Activated naive CD8-positive, alpha-beta T cell treated with anti-CD3 and anti-CD28 coated beads, Interleukin-2, amount 50 U/mL, for 24 hours (primary cell): ENCODE measurements around the gene AZU1.
"Not testable (repeated sequence)": the region's sequence is repeated elsewhere in the genome, so short reads cannot be mapped to it uniquely, and the experiment has no call there.

Experiments used
- ATAC-seq: fragments of 150-1000 bp; cut with Tn5 transposase; one replicate; pipeline ENCODE4 v1.10.0; 2021
- DNase-seq: peaks from one replicate; pipeline ENCODE4 v3.0.0; 2021
- H3K27ac Mint-ChIP-seq: one replicate; pipeline ENCODE4 v1.8.0; 2021; ENCODE audit warnings: mild to moderate bottlenecking, mixed read lengths
- H3K27me3 Mint-ChIP-seq: one replicate; pipeline ENCODE4 v1.8.0; 2021; ENCODE audit warnings: mixed read lengths
- H3K36me3 Mint-ChIP-seq: one replicate; pipeline ENCODE4 v1.8.0; 2021; ENCODE audit warnings: low read depth, mixed read lengths
- H3K4me1 Mint-ChIP-seq: one replicate; pipeline ENCODE4 v1.8.0; 2021; ENCODE audit warnings: mixed read lengths
- H3K4me3 Mint-ChIP-seq: one replicate; pipeline ENCODE4 v1.8.0; 2021; ENCODE audit warnings: mild to moderate bottlenecking, moderate library complexity, mixed read lengths
- H3K9me3 Mint-ChIP-seq: one replicate; pipeline ENCODE4 v1.8.0; 2021; ENCODE audit warnings: mixed read lengths

Gene AZU1

DNA sequence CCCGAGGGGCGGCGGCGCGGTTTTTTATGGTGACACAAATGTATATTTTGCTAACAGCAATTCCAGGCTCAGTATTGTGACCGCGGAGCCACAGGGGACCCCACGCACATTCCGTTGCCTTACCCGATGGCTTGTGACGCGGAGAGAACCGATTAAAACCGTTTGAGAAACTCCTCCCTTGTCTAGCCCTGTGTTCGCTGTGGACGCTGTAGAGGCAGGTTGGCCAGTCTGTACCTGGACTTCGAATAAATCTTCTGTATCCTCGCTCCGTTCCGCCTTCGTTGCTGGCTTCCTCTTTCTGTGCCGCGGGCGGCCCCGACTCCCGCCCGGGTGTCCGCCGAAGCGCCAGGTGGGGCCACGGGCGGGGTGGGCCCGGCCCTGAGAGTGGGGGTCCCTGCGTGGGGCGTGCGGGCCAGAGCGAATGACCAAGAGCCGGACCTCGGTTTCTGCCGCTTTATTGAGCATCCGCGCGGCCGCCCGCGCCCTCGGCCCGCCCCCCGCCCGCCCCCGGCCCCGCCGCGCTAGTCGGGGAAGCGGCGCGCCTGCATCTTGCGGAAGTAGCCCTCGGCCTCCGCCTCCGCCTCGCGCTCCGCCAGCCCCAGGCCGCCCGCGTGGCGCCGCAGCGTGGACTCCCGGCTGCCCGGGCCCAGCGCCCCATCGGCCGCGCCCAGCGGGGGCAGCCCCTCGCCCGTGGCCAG lies 15.4 kb upstream of the AZU1 start:
- Mint-ChIP-seq H3K36me3 (peaks cover 55% of the 10 kb centered on the region), H3K4me1 (peaks cover 6% of the 10 kb centered on the region), H3K27ac (no peak overlapping the region), H3K27me3 (no peaks in the 10 kb centered on the region), H3K9me3 (peaks cover 12% of the 10 kb centered on the region), H3K4me3 (no peak overlapping the region)
- ATAC-seq (peak; percentile 5), DNase-seq (no peak)

DNA sequence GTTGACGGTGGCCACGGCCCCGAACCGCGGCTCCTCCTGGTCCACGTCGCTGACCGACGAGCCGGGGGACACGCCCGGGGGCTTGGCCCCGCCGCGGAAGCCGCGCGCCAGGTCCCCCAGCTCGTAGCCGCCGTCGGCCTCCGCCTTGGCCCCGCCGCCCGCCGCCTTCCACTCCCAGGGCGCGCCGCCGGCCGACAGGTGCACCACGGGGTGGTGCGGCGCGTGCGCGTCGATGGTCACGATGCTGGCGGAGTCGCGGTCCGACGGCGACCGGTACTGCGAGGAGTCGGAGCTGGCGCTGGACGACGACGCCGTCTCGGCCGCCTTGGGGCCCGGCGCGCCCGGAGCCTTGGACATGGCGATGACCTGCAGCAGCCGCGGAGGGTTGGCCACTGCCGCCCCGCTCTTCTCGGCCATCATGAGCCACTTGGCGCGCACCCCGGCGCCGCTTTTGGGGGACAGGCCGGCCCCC lies 14.9 kb upstream of the AZU1 start:
- H3K27me3 Mint-ChIP-seq = no peaks in the 10 kb centered on the region
- H3K9me3 Mint-ChIP-seq = peaks cover 12% of the 10 kb centered on the region
- peaks cover 49% of the 10 kb centered on the region for H3K36me3 Mint-ChIP-seq
- H3K4me1 Mint-ChIP-seq = peaks cover under 1% of the 10 kb centered on the region
- H3K4me3 Mint-ChIP-seq = no peak overlapping the region
- no peak overlapping the region for H3K27ac Mint-ChIP-seq
- DNase-seq = no peak
- peak; percentile 3 for ATAC-seq

DNA sequence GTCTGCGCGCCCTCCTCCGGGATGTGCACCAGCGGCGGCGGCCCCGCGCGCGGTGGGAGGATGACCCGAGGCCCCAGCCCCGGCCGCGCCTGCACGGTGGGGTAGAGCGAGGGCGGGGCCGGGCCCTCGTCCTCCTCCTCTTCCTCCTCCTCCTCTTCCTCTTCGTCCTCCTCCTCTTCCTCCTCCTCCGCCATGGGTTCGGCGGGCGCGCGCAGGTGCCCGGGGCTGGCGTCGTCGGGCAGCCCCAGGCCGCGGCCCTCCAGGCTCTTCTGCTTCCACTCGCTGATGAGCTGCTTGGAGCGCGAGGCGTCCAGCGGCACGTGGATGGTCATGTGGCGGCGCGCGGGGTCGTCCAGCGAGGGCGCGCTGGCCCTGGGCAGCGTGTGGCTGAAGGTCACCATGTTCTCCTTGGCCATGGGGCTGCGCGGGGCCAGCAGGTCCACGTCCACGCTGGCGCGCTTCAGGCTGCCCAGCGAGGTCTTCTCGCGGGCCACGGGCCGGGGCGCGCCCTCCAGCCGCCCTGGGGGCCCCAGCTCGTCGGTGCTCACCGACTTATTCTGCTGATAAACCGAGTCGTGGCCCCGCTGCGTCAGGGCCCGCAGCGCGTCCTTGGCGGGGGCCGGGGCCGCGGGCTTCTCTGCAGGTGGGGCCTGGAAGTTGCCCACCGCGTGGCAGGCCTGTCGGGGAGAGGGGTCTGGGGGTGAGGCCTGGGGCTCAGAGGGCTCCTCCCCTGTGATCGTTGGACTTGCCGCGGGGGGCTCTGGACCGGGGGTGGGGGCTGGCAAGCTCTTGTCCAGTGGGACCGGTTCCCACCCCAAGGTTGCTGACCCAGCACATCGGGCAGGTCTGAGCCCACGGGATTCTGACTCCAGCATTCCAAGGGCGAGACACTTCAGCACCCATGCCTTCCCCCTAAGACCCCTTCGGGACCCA lies 14.2 kb upstream of the AZU1 start:
- Mint-ChIP-seq H3K4me1 (no peaks in the 10 kb centered on the region), H3K36me3 (peaks cover 46% of the 10 kb centered on the region)

DNA sequence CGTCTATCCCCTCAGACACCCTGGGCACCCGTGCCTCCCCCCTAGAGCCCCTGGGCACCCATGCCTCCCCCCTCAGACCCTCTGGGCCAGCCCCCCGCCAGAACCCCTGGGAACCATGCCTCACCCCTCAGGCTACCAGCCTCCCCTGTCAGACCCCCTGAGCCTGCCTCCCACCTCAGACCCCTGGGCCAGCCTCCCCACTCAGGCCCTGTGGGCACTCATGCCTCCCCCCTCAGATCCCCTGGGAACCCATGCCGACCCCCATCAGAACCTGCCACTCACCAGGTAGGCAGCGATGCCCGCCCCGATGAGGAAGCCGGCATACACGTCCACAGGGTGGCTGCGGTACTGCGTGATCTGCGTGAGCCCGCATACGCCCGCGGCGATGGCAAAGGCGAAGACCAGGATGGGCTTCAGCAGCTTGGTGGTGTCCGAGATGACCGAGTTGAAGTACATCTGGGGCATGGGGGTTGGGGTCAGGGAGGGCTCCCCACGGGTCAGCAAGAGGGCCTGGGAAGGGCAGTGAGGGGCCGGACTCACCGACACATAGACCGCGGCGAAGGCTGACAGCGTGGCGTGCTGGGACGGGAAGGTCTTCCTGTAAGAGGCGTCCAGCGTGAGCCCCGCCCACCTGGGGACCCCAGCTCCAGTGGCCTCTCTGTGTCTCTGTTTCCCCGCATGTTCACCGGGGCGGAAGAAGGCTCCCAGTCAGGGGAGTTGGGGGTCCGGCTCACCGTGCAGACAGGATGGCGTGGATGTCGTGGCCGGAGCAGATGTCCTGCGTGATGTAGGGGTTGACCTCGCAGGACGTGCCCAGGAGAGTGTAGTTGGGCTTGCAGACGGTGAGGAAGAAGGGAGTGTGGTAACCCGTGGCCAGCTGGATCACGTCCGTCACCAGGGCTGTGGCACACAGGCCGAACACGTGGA lies 13.2 kb upstream of the AZU1 start:
- Mint-ChIP-seq H3K36me3 (peaks cover 40% of the 10 kb centered on the region), H3K27ac (peak overlapping the region; percentile 79), H3K4me1 (no peaks in the 10 kb centered on the region), H3K4me3 (peak overlapping the region; percentile 49), H3K27me3 (no peaks in the 10 kb centered on the region), H3K9me3 (peaks cover 12% of the 10 kb centered on the region)
- ATAC-seq (peak; percentile 7), DNase-seq (no peak)

More for the DNA sequence above, 14.2 kb upstream of the AZU1 start:
- no peak for DNase-seq
- peaks cover 12% of the 10 kb centered on the region for H3K9me3 Mint-ChIP-seq
- H3K4me3 Mint-ChIP-seq = no peak overlapping the region
- no peaks in the 10 kb centered on the region for H3K27me3 Mint-ChIP-seq
- H3K27ac Mint-ChIP-seq = no peak overlapping the region
- ATAC-seq = peak; percentile 3

DNA sequence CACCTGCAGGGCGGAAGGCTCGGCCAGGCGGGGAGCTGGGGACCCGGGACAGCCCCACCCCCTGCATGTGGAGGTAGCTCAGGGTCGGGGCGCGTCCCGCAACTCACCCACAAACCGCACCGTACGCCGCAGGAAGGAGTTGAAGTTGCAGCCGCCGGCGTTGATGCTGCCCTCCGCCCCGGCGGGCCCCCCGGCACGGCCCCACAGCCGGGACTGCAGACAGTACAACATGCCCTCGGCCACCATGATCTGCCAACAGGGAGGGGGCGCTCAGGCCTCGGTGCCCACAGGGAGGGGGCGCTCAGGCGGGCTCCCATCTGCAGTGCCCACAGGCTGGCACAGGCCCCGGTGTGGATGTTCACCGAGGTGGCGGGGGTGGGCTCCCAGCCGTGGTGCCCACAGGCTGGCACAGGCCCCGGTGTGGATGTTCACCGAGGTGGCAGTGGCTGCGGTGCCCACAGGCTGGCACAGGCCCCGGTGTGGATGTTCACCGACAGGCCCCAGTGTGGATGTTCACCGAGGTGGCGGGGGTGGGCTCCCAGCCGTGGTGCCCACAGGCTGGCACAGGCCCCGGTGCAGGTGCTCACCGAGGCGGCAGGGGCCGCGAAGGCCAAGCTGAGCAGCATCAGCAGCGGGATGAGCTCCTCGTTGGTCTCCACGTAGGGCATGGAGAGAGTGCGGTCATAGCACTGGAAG lies 12.4 kb upstream of the AZU1 start:
- Mint-ChIP-seq H3K27ac (peak overlapping the region; percentile 79), H3K36me3 (peaks cover 31% of the 10 kb centered on the region), H3K9me3 (peaks cover 12% of the 10 kb centered on the region), H3K4me3 (peak overlapping the region; percentile 49), H3K27me3 (no peaks in the 10 kb centered on the region), H3K4me1 (no peaks in the 10 kb centered on the region)
- DNase-seq (no peak), ATAC-seq (no peak)

DNA sequence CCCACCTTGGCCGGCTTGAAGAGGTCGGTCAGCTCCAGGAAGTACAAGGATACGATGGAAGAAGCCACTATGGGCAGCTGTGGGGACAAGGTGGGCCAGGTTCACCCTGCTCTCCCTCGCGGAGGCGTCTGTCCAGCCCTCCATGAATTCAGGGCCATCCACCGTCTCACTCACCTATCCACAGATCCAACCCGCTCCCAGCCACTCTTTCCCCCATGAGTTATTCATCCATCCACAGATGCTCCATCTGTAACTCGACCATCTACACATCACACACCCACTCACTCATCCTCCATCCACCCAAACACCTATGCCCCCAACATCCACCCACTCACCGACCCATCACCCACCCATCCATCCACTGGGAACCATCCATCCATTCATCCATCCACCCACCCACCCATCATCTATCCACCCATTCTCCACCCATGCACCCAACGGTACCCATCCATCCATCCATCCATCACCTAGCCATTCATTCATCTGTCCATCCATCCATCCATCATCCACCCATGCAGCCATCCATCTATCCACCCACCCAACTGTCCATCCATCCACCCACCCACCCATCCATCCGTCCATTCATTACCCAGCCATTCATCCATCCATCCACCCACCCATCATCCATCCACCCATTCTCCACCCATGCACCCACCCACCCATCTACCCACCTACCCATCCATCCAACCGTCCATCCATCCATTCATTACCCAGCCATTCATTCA lies 11.7 kb upstream of the AZU1 start:
- Mint-ChIP-seq H3K4me3 (peak overlapping the region; percentile 20), H3K27ac (peak overlapping the region; percentile 73), H3K9me3 (peaks cover 12% of the 10 kb centered on the region), H3K27me3 (no peaks in the 10 kb centered on the region), H3K36me3 (peaks cover 28% of the 10 kb centered on the region), H3K4me1 (no peaks in the 10 kb centered on the region)
- ATAC-seq = no peak
- no peak for DNase-seq

DNA sequence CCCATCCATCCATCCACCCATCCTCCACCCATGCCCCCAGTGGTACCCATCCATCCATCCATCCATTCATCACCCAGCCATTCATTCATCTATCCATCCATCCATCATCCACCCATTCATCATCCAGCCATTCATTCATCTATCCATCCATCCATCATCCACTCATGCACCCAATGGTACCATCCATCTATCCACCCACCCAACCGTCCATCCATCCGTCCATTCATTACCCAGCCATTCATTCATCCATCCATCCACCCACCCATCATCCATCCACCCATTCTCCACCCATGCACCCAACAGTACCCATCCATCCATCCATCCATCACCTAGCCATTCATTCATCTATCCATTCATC lies 11.2 kb upstream of the AZU1 start:
- Mint-ChIP-seq H3K4me1 (no peaks in the 10 kb centered on the region), H3K27ac (peak overlapping the region; percentile 28), H3K27me3 (no peaks in the 10 kb centered on the region), H3K4me3 (no peak overlapping the region), H3K9me3 (peaks cover 12% of the 10 kb centered on the region), H3K36me3 (peaks cover 25% of the 10 kb centered on the region)
- ATAC-seq (no peak), DNase-seq (no peak)

DNA sequence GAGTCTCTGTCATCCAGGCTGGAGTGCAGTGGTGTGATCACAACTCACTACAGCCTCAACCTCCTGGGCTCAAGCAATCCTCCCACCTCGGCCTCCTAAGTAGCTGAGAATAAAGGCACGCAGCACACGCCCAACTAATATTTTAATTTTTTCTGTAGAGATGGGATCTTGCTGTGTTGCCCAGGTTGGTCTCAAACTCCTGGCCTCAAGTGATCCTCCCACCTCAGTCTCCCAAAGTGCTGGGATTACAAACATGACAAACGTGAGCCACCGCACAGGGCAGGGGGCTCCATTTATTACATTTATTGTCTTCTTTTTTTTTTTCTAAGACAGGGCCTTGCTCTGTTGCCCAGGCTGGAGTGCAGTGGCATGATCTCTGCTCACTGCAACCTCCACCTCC lies 7.4 kb upstream of the AZU1 start:
- H3K36me3 Mint-ChIP-seq = peaks cover 11% of the 10 kb centered on the region
- DNase-seq, ATAC-seq, H3K4me1 Mint-ChIP-seq, H3K27ac Mint-ChIP-seq, H3K4me3 Mint-ChIP-seq: not testable (repeated sequence)
- H3K9me3 Mint-ChIP-seq = peaks cover 12% of the 10 kb centered on the region
- peaks cover 17% of the 10 kb centered on the region for H3K27me3 Mint-ChIP-seq

DNA sequence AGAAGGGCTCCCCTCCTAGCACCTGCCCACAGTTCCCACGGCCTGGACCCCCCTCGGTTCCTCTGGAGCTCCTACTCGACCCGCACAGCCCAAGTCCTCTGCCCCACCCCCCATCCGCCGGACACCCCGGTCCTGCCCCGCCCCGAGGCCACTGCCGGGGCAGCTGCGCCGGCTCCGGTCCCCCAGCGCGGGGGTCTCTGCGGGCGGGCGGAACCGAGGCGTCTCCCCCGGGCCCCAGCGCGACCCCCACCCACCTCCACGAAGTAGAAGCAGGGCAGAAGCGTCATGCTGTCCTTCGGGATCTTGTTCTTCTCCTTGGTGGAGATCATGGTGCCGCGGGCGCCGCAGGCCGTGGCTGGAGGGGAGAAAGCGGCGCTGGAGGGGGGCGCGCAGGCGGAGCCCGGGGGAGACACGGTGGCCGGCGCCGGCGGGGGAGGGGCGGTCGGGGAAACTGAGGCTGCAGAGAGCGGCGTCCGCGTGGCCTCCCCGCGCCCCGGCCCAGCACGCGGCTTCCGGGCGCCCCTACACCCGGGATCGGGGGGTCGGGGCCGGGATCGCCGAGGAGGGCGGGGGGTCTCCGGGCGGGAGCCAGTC lies 6.3 kb upstream of the AZU1 start:
- H3K27ac Mint-ChIP-seq = no peak overlapping the region
- DNase-seq (no peak), ATAC-seq (no peak)
- peaks cover 4% of the 10 kb centered on the region for H3K36me3 Mint-ChIP-seq
- H3K4me3 Mint-ChIP-seq = no peak overlapping the region
- peaks cover 5% of the 10 kb centered on the region for H3K9me3 Mint-ChIP-seq
- H3K4me1 Mint-ChIP-seq = no peaks in the 10 kb centered on the region
- H3K27me3 Mint-ChIP-seq = peaks cover 17% of the 10 kb centered on the region

DNA sequence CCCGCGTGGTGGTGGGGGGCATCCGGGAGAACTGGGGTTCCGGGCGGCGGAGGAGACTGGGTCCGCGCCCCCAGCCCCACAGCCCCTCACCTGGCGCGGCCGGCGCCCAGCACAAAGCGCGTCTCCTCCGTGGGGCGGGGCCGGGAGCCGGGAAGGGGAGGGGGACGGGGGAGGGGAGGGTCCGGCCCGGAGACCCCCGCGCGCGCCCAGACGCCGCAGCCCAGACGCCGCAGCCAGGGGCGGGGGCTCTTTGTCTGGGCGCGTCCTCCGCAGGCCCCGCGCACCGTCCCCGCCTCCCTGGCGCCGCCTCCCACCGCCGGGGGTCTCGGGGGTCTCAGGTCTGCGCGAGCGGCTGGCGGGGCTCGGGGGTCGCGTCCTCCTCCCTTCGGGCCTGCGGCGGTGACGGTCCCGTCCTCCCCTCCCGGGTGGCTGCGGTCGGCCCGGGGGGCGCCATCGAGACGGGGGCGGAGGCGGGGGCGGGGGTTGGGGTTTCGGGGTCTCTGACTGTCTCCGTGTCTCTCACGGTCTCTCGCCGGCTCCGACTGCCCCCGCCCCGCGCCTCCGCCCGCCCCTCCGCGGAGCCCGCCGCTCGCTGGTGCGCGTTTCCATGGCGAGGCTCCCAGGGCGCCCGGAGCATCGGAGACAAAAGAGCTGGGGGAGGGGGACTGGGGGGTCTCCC lies 5.7 kb upstream of the AZU1 start, which contains the start of gene PLPPR3:
Gene PLPPR3 (minus strand): TSS at position 131 of the 679 bp plus-strand sequence. CDS start 396 bp downstream, outside the sequence.
- no peaks in the 10 kb centered on the region for H3K36me3 Mint-ChIP-seq
- no peaks in the 10 kb centered on the region for H3K4me1 Mint-ChIP-seq
- H3K27me3 Mint-ChIP-seq = peaks cover 17% of the 10 kb centered on the region
- H3K27ac Mint-ChIP-seq = no peak within 1 kb of the TSS
- no peak for ATAC-seq
- no peak within 1 kb of the TSS for H3K4me3 Mint-ChIP-seq
- DNase-seq = no peak
- no peaks in the 10 kb centered on the region for H3K9me3 Mint-ChIP-seq

DNA sequence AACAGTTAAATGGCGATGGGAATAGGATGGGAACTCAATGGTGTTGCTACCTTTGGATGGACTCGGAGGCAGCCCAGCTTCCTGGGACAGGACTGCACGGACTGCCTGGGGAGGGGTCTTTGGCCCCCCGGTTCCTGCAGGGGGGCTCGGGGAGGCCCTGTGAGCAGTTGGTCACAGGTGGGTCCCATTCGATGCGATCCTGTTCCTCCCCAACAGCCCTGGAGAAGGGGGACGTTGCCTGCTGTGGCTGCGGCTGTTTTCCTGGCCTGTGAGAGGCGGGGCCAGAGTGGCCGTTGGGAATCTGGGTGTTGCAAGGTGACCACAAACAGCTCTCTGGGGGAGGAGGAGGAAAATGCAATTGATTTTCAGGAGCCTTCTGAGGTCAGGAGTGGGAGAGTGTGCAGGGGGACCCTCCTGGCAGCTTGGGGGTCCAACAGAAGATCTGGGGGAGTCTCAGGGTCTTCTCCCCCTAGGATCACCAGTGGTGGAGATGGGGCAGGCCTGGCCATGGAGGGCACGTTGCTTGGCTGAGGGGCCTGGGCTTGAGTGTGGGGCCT lies 4.0 kb upstream of the AZU1 start:
- Mint-ChIP-seq H3K4me3 (no peak overlapping the region), H3K4me1 (no peaks in the 10 kb centered on the region), H3K36me3 (no peaks in the 10 kb centered on the region), H3K27ac (no peak overlapping the region), H3K27me3 (peaks cover 17% of the 10 kb centered on the region), H3K9me3 (no peaks in the 10 kb centered on the region)
- ATAC-seq (no peak), DNase-seq (no peak)

DNA sequence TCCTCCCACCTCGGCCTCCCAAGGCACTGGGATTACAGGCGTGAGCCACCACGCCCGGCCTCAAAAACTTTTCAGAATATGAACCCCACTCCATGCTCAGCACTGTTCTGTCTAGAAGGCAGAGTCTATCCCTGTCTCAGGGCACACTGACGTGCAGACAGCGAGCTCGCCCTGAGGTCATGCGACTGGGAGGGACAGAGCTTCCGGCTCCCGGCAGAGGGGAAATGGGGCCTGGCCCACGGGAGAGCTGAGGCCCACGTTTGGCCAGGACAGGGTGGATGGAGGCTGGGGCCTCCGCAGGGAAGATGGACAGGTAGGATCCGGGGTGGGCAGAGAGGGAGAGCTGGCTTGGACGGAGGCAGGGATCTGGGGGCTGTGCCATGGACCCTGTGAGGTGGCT lies 2.8 kb upstream of the AZU1 start:
- Mint-ChIP-seq H3K27me3 (peaks cover 17% of the 10 kb centered on the region), H3K36me3 (no peaks in the 10 kb centered on the region), H3K4me1 (no peaks in the 10 kb centered on the region), H3K4me3 (no peak overlapping the region), H3K9me3 (no peaks in the 10 kb centered on the region), H3K27ac (no peak overlapping the region)
- ATAC-seq = no peak
- no peak for DNase-seq
